Measurements from ENCODE around the gene ARF4.

The ARF4 gene

GRCh38 chr3:57586778-57587177, 10.4 kb downstream of the ARF4 start:
- Histone ChIP-seq H2AFZ (ENCODE audit: low read length) (no peak overlapping the region), H3K79me2 (ENCODE audit: insufficient read depth, low read length) (peaks cover 61% of the 10 kb centered on the region), H3K9ac (ENCODE audit: low read length) (no peak overlapping the region), H3K9me2 (ENCODE audit: low read depth, low read length) (no peaks in the 10 kb centered on the region), H4K20me1 (ENCODE audit: insufficient read depth, low read length) (no peaks in the 10 kb centered on the region), H3K4me3 (ENCODE audit: low read depth, low read length, poor library complexity, severe bottlenecking) (no peak overlapping the region), H3K27me3 (ENCODE audit: insufficient read depth, low read length) (no peaks in the 10 kb centered on the region), H3F3A (ENCODE audit: insufficient read depth, low read length) (no peaks in the 10 kb centered on the region), H3K27ac (ENCODE audit: low read depth, low read length, poor library complexity, severe bottlenecking) (no peak overlapping the region), H3K36me3 (ENCODE audit: insufficient read depth, low read length) (peaks cover 24% of the 10 kb centered on the region; the same call in 1 of the 2 replicates), H3K4me1 (ENCODE audit: insufficient read depth, low read length, severe bottlenecking) (no peaks in the 10 kb centered on the region), H3K9me3 (ENCODE audit: low read length) (no peaks in the 10 kb centered on the region), H3K4me2 (ENCODE audit: low read length) (no peak overlapping the region)
- TF ChIP-seq CTCF (IDR thresholded peaks at IDR 0.05; ENCODE audit: low read length): no peak
- no peak for TF ChIP-seq EZH2 (IDR thresholded peaks at IDR 0.05; ENCODE audit: borderline replicate concordance, low read length)

- no peaks in the 10 kb centered on the region for H4K20me1 ChIP-seq (ENCODE audit: insufficient read depth, low read length)
- no peak overlapping the region for H3K4me2 ChIP-seq (ENCODE audit: low read length)
- H3K4me1 ChIP-seq (ENCODE audit: insufficient read depth, low read length, severe bottlenecking): no peaks in the 10 kb centered on the region
- no peak overlapping the region for H3K4me3 ChIP-seq (ENCODE audit: low read depth, low read length, poor library complexity, severe bottlenecking)
- no peak overlapping the region for H3K9ac ChIP-seq (ENCODE audit: low read length)
- TF ChIP-seq CTCF (IDR thresholded peaks at IDR 0.05; ENCODE audit: low read length): no peak
- no peak for TF ChIP-seq EZH2 (IDR thresholded peaks at IDR 0.05; ENCODE audit: borderline replicate concordance, low read length)
- no peak overlapping the region for H2AFZ ChIP-seq (ENCODE audit: low read length)
- peaks cover 37% of the 10 kb centered on the region; the same call in 1 of the 2 replicates for H3K36me3 ChIP-seq (ENCODE audit: insufficient read depth, low read length)
- peaks cover 41% of the 10 kb centered on the region for H3K79me2 ChIP-seq (ENCODE audit: insufficient read depth, low read length)
- no peaks in the 10 kb centered on the region for H3F3A ChIP-seq (ENCODE audit: insufficient read depth, low read length)
- H3K9me2 ChIP-seq (ENCODE audit: low read depth, low read length): no peaks in the 10 kb centered on the region
- H3K9me3 ChIP-seq (ENCODE audit: low read length): no peaks in the 10 kb centered on the region
- no peaks in the 10 kb centered on the region for H3K27me3 ChIP-seq (ENCODE audit: insufficient read depth, low read length)
- no peak overlapping the region for H3K27ac ChIP-seq (ENCODE audit: low read depth, low read length, poor library complexity, severe bottlenecking)
These were observed 13.6 kb downstream of the ARF4 start for GRCh38 chr3:57583544-57583943.

- no peak overlapping the region for H3K4me3 ChIP-seq (ENCODE audit: low read depth, low read length, poor library complexity, severe bottlenecking)
- H3K9me2 ChIP-seq (ENCODE audit: low read depth, low read length): no peaks in the 10 kb centered on the region
- no peak overlapping the region for H3K4me2 ChIP-seq (ENCODE audit: low read length)
- H2AFZ ChIP-seq (ENCODE audit: low read length): no peak overlapping the region
- H3K9ac ChIP-seq (ENCODE audit: low read length): no peak overlapping the region
- H3K79me2 ChIP-seq (ENCODE audit: insufficient read depth, low read length): peaks cover 35% of the 10 kb centered on the region
- no peaks in the 10 kb centered on the region for H4K20me1 ChIP-seq (ENCODE audit: insufficient read depth, low read length)
- peaks cover 41% of the 10 kb centered on the region; the same call in 1 of the 2 replicates for H3K36me3 ChIP-seq (ENCODE audit: insufficient read depth, low read length)
- no peak overlapping the region for H3K27ac ChIP-seq (ENCODE audit: low read depth, low read length, poor library complexity, severe bottlenecking)
- no peaks in the 10 kb centered on the region for H3K27me3 ChIP-seq (ENCODE audit: insufficient read depth, low read length)
- no peak for TF ChIP-seq EZH2 (IDR thresholded peaks at IDR 0.05; ENCODE audit: borderline replicate concordance, low read length)
- TF ChIP-seq CTCF (IDR thresholded peaks at IDR 0.05; ENCODE audit: low read length): peak; percentile 53; the same call in 1 of the 2 replicates
- no peaks in the 10 kb centered on the region for H3K9me3 ChIP-seq (ENCODE audit: low read length)
- no peaks in the 10 kb centered on the region for H3K4me1 ChIP-seq (ENCODE audit: insufficient read depth, low read length, severe bottlenecking)
- no peaks in the 10 kb centered on the region for H3F3A ChIP-seq (ENCODE audit: insufficient read depth, low read length)
These were observed 14.5 kb downstream of the ARF4 start for GRCh38 chr3:57582474-57583168.
